Measurements from ENCODE around the gene ISL2.

GRCh38 chr15:76325704-76326103 is 10.9 kb upstream of the ISL2 start:
- TF ChIP-seq CTCF (conservative IDR thresholded peaks at IDR 0.05; ENCODE audit: low read length) = no peak
- no peak for TF ChIP-seq EZH2phosphoT487 (IDR thresholded peaks at IDR 0.05; ENCODE audit: borderline replicate concordance, low read depth, low read length)

Measured in OCI-LY7 (cell line).